Effector memory CD4-positive, alpha-beta T cell (primary cell): Measurements from ENCODE around the gene SALL2.

Experiments used
- DNase-seq, 3 donors: peaks; one replicate each; pipeline ENCODE4 v3.0.0-alpha.2; 2020
- H3K27ac ChIP-seq: 2 replicates; pipeline ENCODE4 v1.7.0; 2013; ENCODE audit warnings: mild to moderate bottlenecking, low read length, moderate library complexity; ENCODE audit not compliant: insufficient read depth, poor library complexity, severe bottlenecking
- H3K27me3 ChIP-seq: replicated peaks from 2 replicates; pipeline ENCODE4 v1.7.0; 2013; ENCODE audit warnings: mild to moderate bottlenecking, low read length; ENCODE audit not compliant: insufficient read depth, control insufficient read depth, poor library complexity, severe bottlenecking
- H3K36me3 ChIP-seq: 2 replicates; pipeline ENCODE4 v1.7.0; 2013; ENCODE audit warnings: mild to moderate bottlenecking, low read length, moderate library complexity; ENCODE audit not compliant: control insufficient read depth, insufficient read depth
- H3K4me1 ChIP-seq: 2 replicates; pipeline ENCODE4 v1.7.0; 2013; ENCODE audit warnings: low read length, mild to moderate bottlenecking; ENCODE audit not compliant: control insufficient read depth, insufficient read depth, poor library complexity, severe bottlenecking
- H3K4me3 ChIP-seq: 2 replicates; pipeline ENCODE4 v1.7.0; 2013; ENCODE audit warnings: low read length, low read depth, mild to moderate bottlenecking; ENCODE audit not compliant: insufficient read depth, poor library complexity, severe bottlenecking
- H3K9me3 ChIP-seq: 2 replicates; pipeline ENCODE4 v1.7.0; 2013; ENCODE audit warnings: mild to moderate bottlenecking, low read length, moderate library complexity; ENCODE audit not compliant: control insufficient read depth

The SALL2 gene

DNA sequence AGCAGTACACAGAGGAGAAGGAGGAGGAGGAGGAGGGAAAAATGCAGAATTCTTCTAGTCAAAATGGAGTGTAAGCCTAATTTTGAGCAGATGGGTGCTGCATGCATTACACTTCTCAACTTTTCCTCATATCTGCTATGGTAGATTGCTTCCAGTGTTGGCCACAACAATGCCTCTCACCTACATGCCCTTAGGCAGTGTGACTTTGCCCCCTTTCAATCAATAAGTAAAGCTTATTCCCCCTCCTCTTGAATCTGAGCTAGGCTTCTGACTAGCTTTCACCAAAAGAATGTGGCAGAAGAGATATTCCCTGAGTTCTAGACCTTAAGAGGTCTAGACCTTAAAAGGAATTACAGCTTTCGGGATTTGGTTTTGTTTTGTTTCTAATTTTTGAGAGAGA lies 11.8 kb downstream of the SALL2 start:
- H3K9me3 ChIP-seq, result no peaks in the 10 kb centered on the region
- H3K27ac ChIP-seq, result no peak overlapping the region
- H3K4me3 ChIP-seq, result no peak overlapping the region
- H3K4me1 ChIP-seq, result peaks cover 8% of the 10 kb centered on the region
- H3K27me3 ChIP-seq, result no peaks in the 10 kb centered on the region
- no peaks in the 10 kb centered on the region for H3K36me3 ChIP-seq
- DNase-seq, result no peak

DNA sequence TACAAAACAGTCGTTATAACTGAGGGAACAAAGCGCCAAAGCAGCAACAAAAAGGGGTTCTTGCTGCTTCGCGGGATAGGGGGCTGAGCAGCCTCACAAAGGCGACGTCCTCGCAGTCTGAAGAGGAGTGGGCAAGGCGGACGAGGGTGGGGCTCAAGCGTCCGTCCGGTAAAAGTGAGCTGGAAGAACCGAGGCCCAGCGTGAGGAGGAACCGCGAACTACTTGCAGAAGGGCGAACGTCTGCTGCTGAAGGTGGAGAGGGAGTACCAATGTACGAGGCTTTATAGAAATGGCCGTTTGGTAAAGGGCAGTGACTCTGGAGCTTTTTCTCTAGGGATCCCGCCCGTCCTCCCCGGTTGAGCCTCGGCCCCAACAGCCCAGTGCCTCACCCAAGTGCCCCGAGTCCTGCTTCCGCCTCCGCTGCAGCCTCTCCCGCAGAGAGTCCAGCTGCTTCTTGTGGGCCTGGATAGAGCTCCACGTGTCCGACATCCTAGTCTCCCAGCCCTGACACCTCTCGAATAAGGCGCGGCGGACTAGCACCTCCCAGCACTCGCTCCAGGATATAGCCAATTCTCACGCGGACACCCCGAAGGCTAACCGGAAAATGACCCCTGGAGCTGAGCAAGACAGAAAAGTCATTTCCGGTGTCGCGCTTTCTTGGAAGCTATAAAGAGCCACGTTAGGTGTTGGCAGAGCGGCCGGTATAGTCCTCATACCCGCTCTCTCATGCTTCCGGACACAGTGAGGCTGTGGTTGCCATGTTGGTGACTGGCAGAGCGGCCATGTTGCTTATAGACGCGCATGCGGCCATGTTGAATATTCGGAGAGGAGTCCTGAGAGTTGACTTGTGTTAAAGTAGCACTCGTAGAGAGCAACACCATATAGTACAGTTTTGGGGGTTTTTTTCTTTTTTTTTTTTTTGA lies 15.2 kb downstream of the SALL2 start, which contains the start of gene METTL3:
Gene METTL3 (minus strand): TSS at position 606 of the 923 bp plus-strand sequence. CDS start 117 bp downstream, at position 489.
- Histone ChIP-seq H3K9me3 (no peaks in the 10 kb centered on the region), H3K4me3 (peak within 1 kb of the TSS; percentile 74), H3K27ac (peak within 1 kb of the TSS; percentile 82), H3K27me3 (no peaks in the 10 kb centered on the region), H3K36me3 (no peaks in the 10 kb centered on the region), H3K4me1 (peaks cover 8% of the 10 kb centered on the region)
- peak; percentile 83 to 94 (median 93) for DNase-seq

DNA sequence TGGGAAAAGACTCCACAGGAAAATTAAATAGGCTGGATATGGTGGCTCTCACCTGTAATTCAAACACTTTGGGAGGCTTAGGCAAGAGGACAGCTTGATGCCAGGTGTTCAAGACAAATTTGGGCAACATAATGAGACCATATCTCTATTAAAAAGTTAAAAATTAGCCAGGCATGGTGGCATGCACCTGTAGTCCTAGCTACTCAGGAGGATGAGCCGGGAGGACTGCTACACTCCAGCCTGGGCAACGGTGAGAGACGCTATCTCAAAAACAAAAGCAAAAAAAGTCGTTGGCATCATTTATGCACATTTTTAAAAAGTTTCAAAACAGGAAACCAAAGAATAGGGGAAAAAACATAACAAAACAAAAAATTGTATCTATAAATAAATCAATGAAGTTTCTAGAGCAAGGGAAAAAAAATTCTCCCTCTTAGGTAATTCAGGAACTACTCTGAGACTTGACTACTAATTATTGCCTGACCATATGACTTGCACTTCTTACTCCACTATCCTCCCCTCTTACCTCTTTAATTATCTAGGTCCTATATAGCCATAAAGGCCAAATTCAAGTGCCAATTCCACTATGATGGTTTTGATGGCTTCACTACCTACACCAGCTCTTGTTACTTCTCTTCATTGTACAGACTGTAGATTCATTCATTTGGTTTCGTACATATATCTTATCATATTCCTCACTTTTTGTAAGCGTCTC lies 16.6 kb downstream of the SALL2 start:
- no peaks in the 10 kb centered on the region for H3K36me3 ChIP-seq
- DNase-seq, result no peak
- H3K27ac ChIP-seq, result no peak overlapping the region
- no peaks in the 10 kb centered on the region for H3K9me3 ChIP-seq
- H3K4me1 ChIP-seq, result peaks cover 12% of the 10 kb centered on the region
- H3K4me3 ChIP-seq, result no peak overlapping the region
- H3K27me3 ChIP-seq, result no peaks in the 10 kb centered on the region

DNA sequence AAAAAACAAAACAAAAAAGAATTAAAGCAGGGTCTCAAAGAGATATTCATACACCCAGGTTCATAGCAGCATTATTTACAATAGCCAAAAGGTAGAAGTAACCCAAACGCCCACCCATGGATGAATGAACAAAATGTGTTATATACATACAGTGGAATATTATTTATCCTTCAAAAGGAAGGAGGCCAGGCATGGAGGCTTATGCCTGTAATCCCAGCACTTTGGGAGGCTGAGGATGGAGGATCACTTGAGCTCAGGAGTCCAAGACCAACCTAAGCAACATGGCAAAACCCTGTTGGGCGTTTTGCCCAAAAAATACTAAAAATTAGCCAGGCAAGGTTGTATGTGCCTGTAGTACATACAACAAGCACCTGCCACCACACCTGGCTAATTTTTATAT lies 19.6 kb downstream of the SALL2 start:
- no peak for DNase-seq
- no peaks in the 10 kb centered on the region for H3K27me3 ChIP-seq
- peaks cover 12% of the 10 kb centered on the region for H3K4me1 ChIP-seq

DNA sequence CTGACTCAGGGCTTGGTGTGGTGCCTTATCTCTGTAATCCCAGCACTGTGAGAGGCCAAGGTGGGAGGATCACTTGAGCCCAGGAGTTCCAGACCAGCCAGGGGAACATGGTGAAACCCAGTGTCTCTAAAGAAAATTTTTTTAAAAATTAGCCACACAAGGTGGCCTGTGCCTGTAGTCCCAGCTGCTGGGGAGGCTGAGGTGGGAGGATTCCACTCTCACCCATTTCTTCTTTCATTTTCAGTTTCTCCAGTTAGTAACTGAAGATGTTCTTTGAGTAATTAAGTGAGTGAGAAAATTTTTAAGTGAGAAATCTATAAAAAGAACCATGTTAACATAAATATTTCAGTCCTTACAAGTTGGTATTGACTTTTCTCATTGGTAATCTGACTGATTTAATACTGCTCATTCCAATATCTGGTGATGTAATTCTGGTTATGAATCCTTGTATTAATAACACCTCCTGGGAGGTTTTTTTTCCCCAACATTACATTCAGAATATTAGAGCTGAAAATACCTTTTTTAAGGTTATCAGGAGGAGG lies 21.1 kb downstream of the SALL2 start:
- H3K36me3 ChIP-seq, result peaks cover 25% of the 10 kb centered on the region
- H3K27me3 ChIP-seq, result no peaks in the 10 kb centered on the region
- no peak for DNase-seq
- H3K4me1 ChIP-seq, result peaks cover 8% of the 10 kb centered on the region
- H3K27ac ChIP-seq, result peak overlapping the region; percentile 31
- H3K4me3 ChIP-seq, result no peak overlapping the region
- no peaks in the 10 kb centered on the region for H3K9me3 ChIP-seq

More for the DNA sequence above, 19.6 kb downstream of the SALL2 start:
- Histone ChIP-seq H3K27ac (no peak overlapping the region), H3K4me3 (no peak overlapping the region), H3K9me3 (no peaks in the 10 kb centered on the region), H3K36me3 (peaks cover 17% of the 10 kb centered on the region)

DNA sequence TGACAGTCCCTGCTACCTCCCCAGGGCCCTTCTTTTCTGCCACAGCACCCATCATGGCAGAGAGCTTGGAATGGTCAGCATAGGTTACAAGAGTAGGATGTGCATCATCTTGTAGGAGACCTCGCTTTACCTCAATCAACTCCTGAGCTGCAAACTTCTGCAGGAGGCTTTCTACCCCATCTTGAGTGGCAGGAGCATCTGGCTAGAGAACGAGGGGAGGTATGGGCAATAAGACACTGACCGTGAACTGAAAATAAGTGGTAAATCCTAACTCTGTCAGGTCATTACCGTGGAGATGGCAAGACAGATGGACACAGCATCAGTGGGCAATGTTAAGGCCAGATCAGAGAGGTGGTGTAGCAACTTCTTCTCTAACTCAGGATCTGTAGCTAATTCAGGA lies 22.8 kb downstream of the SALL2 start:
- Histone ChIP-seq H3K27me3 (no peaks in the 10 kb centered on the region), H3K9me3 (no peaks in the 10 kb centered on the region), H3K36me3 (peaks cover 36% of the 10 kb centered on the region), H3K4me1 (peaks cover 4% of the 10 kb centered on the region), H3K4me3 (no peak overlapping the region), H3K27ac (no peak overlapping the region)
- no peak for DNase-seq

DNA sequence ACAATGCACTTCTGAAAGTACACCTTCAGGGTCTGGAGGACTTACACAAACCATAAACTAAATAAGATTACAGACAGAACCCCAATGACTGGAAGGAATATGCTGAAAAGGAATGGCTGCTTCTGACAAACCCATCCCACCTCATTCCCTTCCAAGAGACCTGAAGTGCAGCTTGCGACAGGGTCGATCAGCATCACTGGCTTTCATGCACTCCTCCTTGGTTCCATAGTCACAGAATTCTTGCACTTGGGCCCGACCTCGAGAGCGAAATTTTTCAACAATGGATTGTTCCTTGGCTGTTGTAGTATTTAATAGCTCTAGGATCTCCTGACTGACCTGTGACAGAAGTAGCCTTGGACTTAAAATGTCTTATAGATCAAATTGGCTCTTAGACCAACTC lies 24.6 kb downstream of the SALL2 start:
- Histone ChIP-seq H3K27me3 (no peaks in the 10 kb centered on the region), H3K36me3 (peaks cover 50% of the 10 kb centered on the region), H3K4me3 (no peak overlapping the region), H3K9me3 (no peaks in the 10 kb centered on the region), H3K4me1 (peaks cover 4% of the 10 kb centered on the region), H3K27ac (no peak overlapping the region)
- DNase-seq, result no peak

DNA sequence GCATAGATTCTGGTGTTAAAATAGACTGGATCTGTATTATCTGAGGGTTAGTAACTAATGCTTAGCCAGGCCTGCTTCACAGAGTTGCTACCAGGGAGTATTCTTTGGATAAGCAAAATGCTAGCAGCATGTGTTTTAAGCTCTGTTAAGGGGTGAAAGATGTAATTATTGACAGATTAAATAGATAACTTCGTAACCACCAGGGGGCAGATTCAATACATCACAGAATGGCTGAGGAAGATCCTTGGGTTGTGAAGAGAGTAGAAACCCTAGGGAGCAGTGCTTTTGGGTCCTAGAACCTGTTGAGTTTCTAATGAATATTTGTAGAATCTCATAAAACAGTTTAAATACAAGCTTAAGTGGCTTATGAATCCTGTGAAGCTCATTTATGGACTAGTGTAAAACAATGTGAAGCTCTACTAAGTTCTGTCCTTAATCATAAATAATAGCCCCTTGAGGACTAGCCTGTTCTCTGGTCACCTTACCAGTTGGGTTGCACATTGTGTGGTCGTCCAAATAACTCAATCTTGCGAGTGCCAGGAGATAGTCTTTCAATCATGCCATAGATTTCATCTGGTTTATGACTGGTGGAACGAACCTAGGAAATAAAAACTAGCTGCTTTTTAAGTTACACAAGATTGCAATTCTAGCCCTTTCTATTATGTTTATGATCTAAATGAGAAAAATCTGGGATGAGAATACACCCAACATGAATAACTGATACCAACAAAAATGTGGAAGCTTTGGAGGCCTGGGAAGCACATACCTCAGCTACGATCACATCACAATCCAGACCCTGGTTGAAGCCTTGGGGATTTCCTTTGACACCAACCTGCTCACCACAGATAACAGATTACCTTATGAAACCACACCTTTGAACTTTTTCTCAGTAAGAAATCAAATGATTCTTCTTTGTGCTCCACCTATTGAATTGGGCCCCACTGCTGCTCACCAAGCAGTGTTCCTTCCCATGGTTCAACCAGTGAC lies 27.3 kb downstream of the SALL2 start:
- Histone ChIP-seq H3K4me3 (no peak overlapping the region), H3K36me3 (peaks cover 64% of the 10 kb centered on the region), H3K27me3 (no peaks in the 10 kb centered on the region), H3K9me3 (no peaks in the 10 kb centered on the region), H3K27ac (peak overlapping the region; percentile 47), H3K4me1 (no peaks in the 10 kb centered on the region)
- DNase-seq, result no peak

DNA sequence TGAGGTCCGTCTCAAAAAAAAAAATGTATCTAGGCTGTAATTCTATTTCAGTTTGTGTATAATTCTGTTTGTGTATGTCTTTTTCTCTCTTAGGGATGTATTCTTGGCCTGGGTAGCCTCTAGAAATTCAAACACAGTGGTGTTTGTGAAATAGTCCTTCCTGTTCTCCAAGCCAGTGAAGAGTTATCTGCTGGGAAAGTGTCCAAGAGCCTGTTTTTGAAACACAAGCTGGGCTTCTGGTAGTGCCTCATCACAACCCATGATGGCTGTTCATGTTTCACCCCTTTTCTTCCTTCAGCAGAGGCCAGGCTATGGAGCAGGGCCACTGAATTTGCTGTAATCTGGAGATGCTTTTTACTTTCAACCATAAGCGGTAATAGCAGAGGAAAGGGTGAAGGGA lies 29.7 kb downstream of the SALL2 start:
- no peak for DNase-seq
- H3K27ac ChIP-seq, result no peak overlapping the region
- H3K4me1 ChIP-seq, result no peaks in the 10 kb centered on the region
- H3K4me3 ChIP-seq, result no peak overlapping the region
- H3K27me3 ChIP-seq, result no peaks in the 10 kb centered on the region
- H3K9me3 ChIP-seq, result no peaks in the 10 kb centered on the region
- peaks cover 64% of the 10 kb centered on the region for H3K36me3 ChIP-seq
